Activated B cell treated with CpG ODN at 0.5 μM for 24 hours (primary cell): ENCODE measurements around the gene MYCBP2. TPM values are rescaled to one million over a fixed set of nuclear protein-coding genes. Genes with fewer than 3 reads are reported as not detected.

Experiments
- ATAC-seq: fragments of 200-7000 bp; cut with Tn5 transposase; one replicate; pipeline ENCODE4 v1.10.0; 2021; ENCODE audit warnings: low read depth, mild to moderate bottlenecking, moderate library complexity
- CTCF ChIA-PET: fragments of 350-600 bp; sonication (Branson Sonifier 250); formaldehyde crosslinking; loops from one replicate; lab custom pipeline; 2021; ENCODE audit warnings: antibody characterized with exemption; lab: Charles Lee
- POLR2A ChIA-PET: fragments of 350-600 bp; sonication (Branson Sonifier 250); formaldehyde crosslinking; loops from one replicate; lab custom pipeline; 2021; ENCODE audit warnings: antibody characterized with exemption; lab: Charles Lee
- DNase-seq: peaks from one replicate; pipeline ENCODE4 v3.0.0; 2022
- H3K27ac Mint-ChIP-seq: one replicate; pipeline ENCODE4 v1.8.0; 2020; ENCODE audit warnings: mixed read lengths
- H3K27me3 Mint-ChIP-seq: one replicate; pipeline ENCODE4 v1.8.0; 2021; ENCODE audit warnings: mixed read lengths
- H3K36me3 Mint-ChIP-seq: one replicate; pipeline ENCODE4 v1.8.0; 2021; ENCODE audit warnings: low read depth, mixed read lengths
- H3K4me1 Mint-ChIP-seq: one replicate; pipeline ENCODE4 v1.8.0; 2021; ENCODE audit warnings: mixed read lengths
- H3K4me3 Mint-ChIP-seq: one replicate; pipeline ENCODE4 v1.8.0; 2020; ENCODE audit warnings: mild to moderate bottlenecking, mixed read lengths
- H3K9me3 Mint-ChIP-seq: one replicate; pipeline ENCODE4 v1.8.0; 2020; ENCODE audit warnings: mixed read lengths
- intact Hi-C: fragments of 100-400 bp; cut with micrococcal nuclease; formaldehyde crosslinking; loops from one replicate; pipeline ENCODE4 v1.15.1; 2024
- total RNA-seq: library from RNA; stranded (reverse); gene quantifications from 2 replicates; pipeline ENCODE4 v1.2.3, GENCODE V29; 2022
- TF ChIP-seq, protein P1 (sequence below): fragments of 200-600 bp; IDR thresholded peaks from one replicate; pipeline ENCODE4 v1.8.0; 2022; ENCODE audit warnings: antibody characterized with exemption, mild to moderate bottlenecking

MYCBP2 gene
- total RNA-seq, 1 donor from 2014 or later, result 314 TPM

DNA sequence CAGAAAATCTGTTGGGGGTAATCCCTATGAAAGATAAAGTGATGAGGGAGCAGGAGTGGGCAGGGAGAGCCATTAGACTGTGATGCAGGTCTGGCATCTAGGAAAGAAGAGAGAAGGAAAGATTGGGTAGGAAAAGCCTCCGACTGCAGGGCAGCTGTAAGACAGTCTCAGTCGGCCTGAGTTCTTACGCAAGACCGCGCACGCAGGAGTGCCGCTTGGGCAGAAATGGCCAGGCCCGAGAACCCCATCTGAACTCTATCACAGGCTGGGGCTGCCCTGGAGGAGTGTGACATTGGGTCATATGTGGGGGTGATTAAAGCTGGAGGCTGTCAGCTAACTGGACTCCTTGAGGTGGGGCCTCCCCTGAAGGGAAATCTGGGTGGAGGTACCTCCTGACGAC, 286.1 kb downstream of the MYCBP2 start:
- no peak overlapping the region for H3K4me3 Mint-ChIP-seq
- H3K4me1 Mint-ChIP-seq, result no peaks in the 10 kb centered on the region
- H3K36me3 Mint-ChIP-seq, result peaks cover 17% of the 10 kb centered on the region
- no peak overlapping the region for H3K27ac Mint-ChIP-seq
- CTCF ChIA-PET, result no interaction called here
- intact Hi-C loops, result no loop called here
- no peak for ATAC-seq
- H3K27me3 Mint-ChIP-seq, result no peaks in the 10 kb centered on the region
- no peak for DNase-seq
- POLR2A ChIA-PET, result interaction anchor here (1.0 kb wide), 1 partner anchor 14 kb away, joined by 3 read pairs; the partner anchor contains the start of gene FBXL3
- H3K9me3 Mint-ChIP-seq, result no peaks in the 10 kb centered on the region
- TF ChIP-seq, protein P1, sequence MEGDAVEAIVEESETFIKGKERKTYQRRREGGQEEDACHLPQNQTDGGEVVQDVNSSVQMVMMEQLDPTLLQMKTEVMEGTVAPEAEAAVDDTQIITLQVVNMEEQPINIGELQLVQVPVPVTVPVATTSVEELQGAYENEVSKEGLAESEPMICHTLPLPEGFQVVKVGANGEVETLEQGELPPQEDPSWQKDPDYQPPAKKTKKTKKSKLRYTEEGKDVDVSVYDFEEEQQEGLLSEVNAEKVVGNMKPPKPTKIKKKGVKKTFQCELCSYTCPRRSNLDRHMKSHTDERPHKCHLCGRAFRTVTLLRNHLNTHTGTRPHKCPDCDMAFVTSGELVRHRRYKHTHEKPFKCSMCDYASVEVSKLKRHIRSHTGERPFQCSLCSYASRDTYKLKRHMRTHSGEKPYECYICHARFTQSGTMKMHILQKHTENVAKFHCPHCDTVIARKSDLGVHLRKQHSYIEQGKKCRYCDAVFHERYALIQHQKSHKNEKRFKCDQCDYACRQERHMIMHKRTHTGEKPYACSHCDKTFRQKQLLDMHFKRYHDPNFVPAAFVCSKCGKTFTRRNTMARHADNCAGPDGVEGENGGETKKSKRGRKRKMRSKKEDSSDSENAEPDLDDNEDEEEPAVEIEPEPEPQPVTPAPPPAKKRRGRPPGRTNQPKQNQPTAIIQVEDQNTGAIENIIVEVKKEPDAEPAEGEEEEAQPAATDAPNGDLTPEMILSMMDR, result no peak

DNA sequence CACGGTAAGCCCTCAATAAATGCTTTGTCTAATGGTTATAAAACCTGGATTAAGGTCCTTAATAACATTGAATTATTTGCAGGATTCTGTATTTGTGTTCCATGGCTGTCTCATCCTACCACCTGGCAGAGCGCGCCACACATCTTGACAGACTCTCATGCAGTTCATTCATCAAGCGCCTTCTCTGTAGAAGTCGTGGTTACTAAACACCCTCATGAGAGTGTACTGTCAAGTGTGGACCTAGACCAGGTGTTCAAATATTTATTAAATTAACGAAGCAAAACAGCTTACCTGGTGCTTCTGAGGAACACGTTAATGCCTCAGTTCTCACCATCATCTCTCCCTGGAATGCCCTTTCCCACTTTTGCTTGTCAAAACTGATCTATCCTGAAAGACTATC, 286.8 kb downstream of the MYCBP2 start:
- intact Hi-C loops, result no loop called here
- H3K27ac Mint-ChIP-seq, result no peak overlapping the region
- peaks cover 10% of the 10 kb centered on the region for H3K36me3 Mint-ChIP-seq
- no peaks in the 10 kb centered on the region for H3K4me1 Mint-ChIP-seq
- no peaks in the 10 kb centered on the region for H3K27me3 Mint-ChIP-seq
- TF ChIP-seq, protein P1, result no peak
- ChIA-PET POLR2A (no interaction called here), CTCF (no interaction called here)
- DNase-seq (no peak), ATAC-seq (no peak)
- H3K4me3 Mint-ChIP-seq, result no peak overlapping the region
- no peaks in the 10 kb centered on the region for H3K9me3 Mint-ChIP-seq

DNA sequence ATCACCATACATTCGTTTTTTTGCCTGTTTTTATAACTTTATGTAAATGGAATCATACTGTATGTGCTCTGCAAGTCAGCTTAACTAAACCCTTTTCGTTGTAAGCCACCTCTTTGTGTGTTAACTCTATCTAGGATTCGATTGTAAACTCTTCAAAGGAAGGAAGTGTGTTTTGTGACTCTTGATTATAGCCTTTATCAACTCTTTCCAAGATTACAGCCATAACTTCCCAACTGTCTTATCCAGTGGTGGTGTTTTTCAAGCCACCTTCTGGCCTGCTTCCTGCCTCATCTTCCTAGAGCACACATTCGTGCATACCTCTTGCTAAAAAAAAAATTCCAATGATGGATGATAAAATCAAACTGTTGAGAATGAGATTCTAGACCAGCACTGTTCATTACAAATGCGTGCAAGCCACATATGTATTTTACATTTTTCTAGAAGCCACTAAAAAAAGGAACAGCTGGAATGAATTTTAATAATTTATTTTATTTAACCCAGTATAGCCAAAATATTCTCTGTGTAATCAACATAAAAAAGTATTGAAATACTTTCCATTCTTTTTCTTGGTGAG, 287.9 kb downstream of the MYCBP2 start:
- no peak for DNase-seq
- CTCF ChIA-PET, result no interaction called here
- Mint-ChIP-seq H3K4me1 (no peaks in the 10 kb centered on the region), H3K27ac (no peak overlapping the region), H3K27me3 (no peaks in the 10 kb centered on the region), H3K36me3 (peaks cover 3% of the 10 kb centered on the region), H3K4me3 (no peak overlapping the region), H3K9me3 (no peaks in the 10 kb centered on the region)
- POLR2A ChIA-PET, result no interaction called here
- TF ChIP-seq, protein P1, result no peak
- intact Hi-C loops, result no loop called here
- ATAC-seq, result no peak

DNA sequence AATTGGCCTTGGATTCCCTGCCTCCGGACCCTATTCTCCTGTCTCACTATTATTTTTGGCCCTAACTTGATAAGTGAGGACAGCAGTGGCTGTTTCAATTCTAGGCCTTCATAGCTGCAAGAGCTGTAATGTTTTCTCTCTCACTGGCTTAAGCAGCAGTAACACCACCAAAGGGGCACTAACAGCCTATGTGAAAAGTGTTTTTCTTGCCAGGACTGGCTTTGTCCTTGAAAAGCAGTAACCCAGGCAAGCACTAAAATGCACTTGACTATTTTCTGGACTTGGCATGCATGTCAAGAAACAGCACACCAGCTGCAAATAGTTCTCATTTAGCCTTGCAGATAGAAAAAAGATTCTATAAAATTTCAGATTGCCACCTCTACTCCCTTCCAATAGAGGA, 290.6 kb downstream of the MYCBP2 start:
- ChIA-PET CTCF (no interaction called here), POLR2A (no interaction called here)

DNA sequence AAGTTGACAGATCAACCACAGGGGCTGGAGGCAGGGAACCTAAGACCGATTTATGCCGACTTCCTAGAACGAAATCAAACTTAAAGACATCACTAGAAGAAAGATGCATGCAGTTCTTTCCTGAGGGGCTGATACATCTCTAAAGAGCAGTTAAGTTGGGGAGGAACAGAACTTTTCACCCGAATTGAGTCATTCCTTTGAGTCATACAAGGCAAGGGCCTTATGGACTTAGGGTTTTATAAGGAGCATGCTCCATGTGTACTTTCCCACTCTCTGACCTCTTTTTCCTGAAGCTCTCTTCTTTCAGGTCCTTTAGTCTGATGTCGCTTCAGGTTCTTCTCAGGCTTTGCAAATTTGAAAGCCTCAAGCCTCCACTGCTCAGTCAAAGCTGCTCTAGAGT, 292.0 kb downstream of the MYCBP2 start:
- Mint-ChIP-seq H3K4me1 (no peaks in the 10 kb centered on the region), H3K9me3 (no peaks in the 10 kb centered on the region), H3K27me3 (no peaks in the 10 kb centered on the region), H3K4me3 (no peak overlapping the region), H3K36me3 (no peaks in the 10 kb centered on the region), H3K27ac (no peak overlapping the region)
- ATAC-seq, result no peak
- DNase-seq, result no peak
- TF ChIP-seq, protein P1, result no peak
- intact Hi-C loops, result no loop called here
- CTCF ChIA-PET, result no interaction called here
- POLR2A ChIA-PET, result interaction anchor here (0.6 kb wide), 1 partner anchor 9 kb away, joined by 3 read pairs; no protein-coding TSS in a partner anchor

More for the DNA sequence above, 290.6 kb downstream of the MYCBP2 start:
- Mint-ChIP-seq H3K9me3 (no peaks in the 10 kb centered on the region), H3K27ac (no peak overlapping the region), H3K4me1 (no peaks in the 10 kb centered on the region), H3K36me3 (no peaks in the 10 kb centered on the region), H3K4me3 (no peak overlapping the region), H3K27me3 (no peaks in the 10 kb centered on the region)
- TF ChIP-seq, protein P1, result no peak
- intact Hi-C loops, result no loop called here
- DNase-seq (no peak), ATAC-seq (no peak)
